ENCODE measurements around the gene PRKAA1. TPM values are rescaled to one million over a fixed set of nuclear protein-coding genes. Genes with fewer than 3 reads are reported as not detected.

Gene PRKAA1
- total RNA-seq, 1 donor from 2014 or later = 75.1 TPM

DNA sequence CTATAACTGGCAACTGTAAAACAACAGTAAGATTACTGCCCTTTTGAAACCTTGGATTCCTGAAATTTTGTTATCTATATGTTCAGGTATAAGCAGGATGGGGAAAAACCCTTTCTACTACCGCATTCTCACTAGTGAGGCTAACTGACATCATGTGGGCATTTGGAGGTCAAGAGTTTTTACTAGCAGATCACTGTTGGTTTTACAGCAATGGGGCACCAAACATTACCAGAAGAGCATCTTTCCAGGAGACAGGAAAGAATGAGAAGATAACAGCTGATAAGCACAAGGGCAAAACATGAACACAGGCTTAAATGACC, 21.6 kb downstream of the PRKAA1 start:
- no peak for DNase-seq (ENCODE audit: low spot score, unreplicated experiment)
- Mint-ChIP-seq H3K27me3 (no peaks in the 10 kb centered on the region), H3K4me3 (ENCODE audit: low read depth) (no peak overlapping the region), H3K27ac (no peak overlapping the region), H3K36me3 (ENCODE audit: insufficient read depth) (peaks cover 18% of the 10 kb centered on the region), H3K9me3 (ENCODE audit: low read depth) (no peaks in the 10 kb centered on the region), H3K4me1 (ENCODE audit: low read depth) (peaks cover 3% of the 10 kb centered on the region)
- TF ChIP-seq, protein P1, sequence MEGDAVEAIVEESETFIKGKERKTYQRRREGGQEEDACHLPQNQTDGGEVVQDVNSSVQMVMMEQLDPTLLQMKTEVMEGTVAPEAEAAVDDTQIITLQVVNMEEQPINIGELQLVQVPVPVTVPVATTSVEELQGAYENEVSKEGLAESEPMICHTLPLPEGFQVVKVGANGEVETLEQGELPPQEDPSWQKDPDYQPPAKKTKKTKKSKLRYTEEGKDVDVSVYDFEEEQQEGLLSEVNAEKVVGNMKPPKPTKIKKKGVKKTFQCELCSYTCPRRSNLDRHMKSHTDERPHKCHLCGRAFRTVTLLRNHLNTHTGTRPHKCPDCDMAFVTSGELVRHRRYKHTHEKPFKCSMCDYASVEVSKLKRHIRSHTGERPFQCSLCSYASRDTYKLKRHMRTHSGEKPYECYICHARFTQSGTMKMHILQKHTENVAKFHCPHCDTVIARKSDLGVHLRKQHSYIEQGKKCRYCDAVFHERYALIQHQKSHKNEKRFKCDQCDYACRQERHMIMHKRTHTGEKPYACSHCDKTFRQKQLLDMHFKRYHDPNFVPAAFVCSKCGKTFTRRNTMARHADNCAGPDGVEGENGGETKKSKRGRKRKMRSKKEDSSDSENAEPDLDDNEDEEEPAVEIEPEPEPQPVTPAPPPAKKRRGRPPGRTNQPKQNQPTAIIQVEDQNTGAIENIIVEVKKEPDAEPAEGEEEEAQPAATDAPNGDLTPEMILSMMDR (IDR thresholded peaks at IDR 0.05; ENCODE audit: unreplicated experiment) = no peak

DNA sequence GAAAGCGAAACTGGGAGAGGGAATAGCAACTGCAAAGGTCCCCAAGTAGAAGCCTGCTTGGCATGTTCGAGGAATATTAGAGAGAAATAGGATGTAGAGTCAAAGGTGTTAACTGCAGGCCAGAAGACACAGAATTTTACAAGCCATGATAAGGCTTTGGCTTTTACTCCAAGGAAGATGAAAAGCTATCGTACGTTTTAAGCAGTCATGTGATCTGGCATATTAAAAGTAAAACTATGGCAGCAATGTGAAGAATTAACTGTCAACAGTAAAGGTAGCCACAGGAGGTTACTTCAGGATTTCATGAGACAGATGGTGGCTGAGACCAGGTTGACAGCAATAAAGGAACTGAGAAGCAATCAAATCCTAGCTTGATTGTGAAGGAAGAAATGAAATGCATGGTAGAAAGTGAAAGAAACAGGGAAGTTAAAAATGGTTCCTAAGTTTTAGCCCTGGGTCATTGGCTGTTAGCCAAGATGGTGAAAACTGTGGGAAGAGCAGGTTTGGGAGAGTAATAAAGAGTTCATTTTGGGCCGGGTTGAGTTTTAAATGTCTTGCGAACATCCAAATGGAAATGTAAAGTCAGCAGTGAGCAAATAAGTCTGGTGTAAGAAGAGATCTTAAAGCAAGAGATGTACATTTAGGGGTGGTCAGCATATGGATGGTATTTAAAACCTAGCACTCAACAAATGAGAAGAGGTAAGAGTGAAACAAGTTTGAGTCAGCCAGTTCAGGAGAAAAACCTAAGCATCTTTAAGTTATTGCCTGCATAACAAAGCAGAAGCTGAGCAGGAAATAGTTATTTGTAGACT, 22.1 kb downstream of the PRKAA1 start:
- H3K36me3 Mint-ChIP-seq (ENCODE audit: insufficient read depth) = peaks cover 17% of the 10 kb centered on the region
- no peaks in the 10 kb centered on the region for H3K9me3 Mint-ChIP-seq (ENCODE audit: low read depth)
- no peak overlapping the region for H3K4me3 Mint-ChIP-seq (ENCODE audit: low read depth)
- no peak for DNase-seq (ENCODE audit: low spot score, unreplicated experiment)
- H3K27ac Mint-ChIP-seq = no peak overlapping the region
- TF ChIP-seq, protein P1 (IDR thresholded peaks at IDR 0.05; ENCODE audit: unreplicated experiment) = no peak
- H3K27me3 Mint-ChIP-seq = no peaks in the 10 kb centered on the region
- peaks cover 2% of the 10 kb centered on the region for H3K4me1 Mint-ChIP-seq (ENCODE audit: low read depth)

DNA sequence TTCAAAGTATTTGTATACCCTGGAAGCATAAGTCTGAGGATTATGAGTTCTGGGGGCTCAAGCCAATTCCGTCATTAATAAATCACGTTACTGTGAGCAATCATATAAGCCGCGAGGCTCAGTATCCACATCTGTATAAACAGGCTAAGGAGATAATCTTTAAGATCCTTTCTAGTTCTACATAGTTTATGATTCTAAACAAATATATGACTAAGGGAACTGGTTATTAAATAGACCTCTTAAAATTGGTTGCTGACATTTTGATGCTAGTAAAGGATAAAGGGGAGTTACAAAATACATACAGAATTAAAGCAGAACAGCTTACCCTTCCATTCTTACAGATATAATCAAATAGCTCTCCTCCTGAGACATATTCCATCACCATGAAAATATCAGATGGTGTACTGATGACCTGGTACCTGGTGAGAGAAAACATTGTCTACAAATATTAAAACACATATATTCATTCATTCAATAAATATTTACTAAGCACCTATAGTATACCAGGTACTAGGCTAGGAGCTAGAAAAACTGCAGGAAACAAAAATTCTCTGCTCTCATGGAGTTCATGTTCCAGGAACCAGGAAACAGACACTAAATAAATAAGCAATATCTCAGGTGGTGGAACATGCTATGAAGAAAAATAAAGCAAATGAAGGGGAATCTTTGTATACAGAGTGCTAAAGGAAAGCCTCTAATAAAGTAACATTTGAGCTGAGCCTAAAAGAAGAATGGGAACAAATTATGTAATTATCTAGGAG, 22.9 kb downstream of the PRKAA1 start:
- no peak for DNase-seq (ENCODE audit: low spot score, unreplicated experiment)
- Mint-ChIP-seq H3K4me3 (ENCODE audit: low read depth) (no peak overlapping the region), H3K9me3 (ENCODE audit: low read depth) (no peaks in the 10 kb centered on the region), H3K27me3 (no peaks in the 10 kb centered on the region), H3K36me3 (ENCODE audit: insufficient read depth) (peaks cover 18% of the 10 kb centered on the region), H3K4me1 (ENCODE audit: low read depth) (no peaks in the 10 kb centered on the region), H3K27ac (no peak overlapping the region)
- TF ChIP-seq, protein P1 (IDR thresholded peaks at IDR 0.05; ENCODE audit: unreplicated experiment) = no peak

- no peaks in the 10 kb centered on the region for H3K4me1 Mint-ChIP-seq (ENCODE audit: low read depth)
- peaks cover 18% of the 10 kb centered on the region for H3K36me3 Mint-ChIP-seq (ENCODE audit: insufficient read depth)
- H3K27ac Mint-ChIP-seq = no peak overlapping the region
- no peaks in the 10 kb centered on the region for H3K9me3 Mint-ChIP-seq (ENCODE audit: low read depth)
- DNase-seq (ENCODE audit: low spot score, unreplicated experiment) = no peak
- no peak overlapping the region for H3K4me3 Mint-ChIP-seq (ENCODE audit: low read depth)
- H3K27me3 Mint-ChIP-seq = no peaks in the 10 kb centered on the region
- TF ChIP-seq, protein P1 (IDR thresholded peaks at IDR 0.05; ENCODE audit: unreplicated experiment) = no peak
Observed at GRCh38 chr5:40774623-40775022, 23.6 kb downstream of the PRKAA1 start.

- no peak overlapping the region for H3K27ac Mint-ChIP-seq
- DNase-seq (ENCODE audit: low spot score, unreplicated experiment) = no peak
- no peak overlapping the region for H3K4me3 Mint-ChIP-seq (ENCODE audit: low read depth)
- peaks cover 21% of the 10 kb centered on the region for H3K36me3 Mint-ChIP-seq (ENCODE audit: insufficient read depth)
- H3K4me1 Mint-ChIP-seq (ENCODE audit: low read depth) = peaks cover 6% of the 10 kb centered on the region
- TF ChIP-seq, protein P1 (IDR thresholded peaks at IDR 0.05; ENCODE audit: unreplicated experiment) = no peak
- no peaks in the 10 kb centered on the region for H3K9me3 Mint-ChIP-seq (ENCODE audit: low read depth)
- H3K27me3 Mint-ChIP-seq = no peaks in the 10 kb centered on the region
Observed at GRCh38 chr5:40770764-40771163, 27.4 kb downstream of the PRKAA1 start.
